PC-9 (cell line): Measurements from ENCODE around the gene MTF2. TPM values are rescaled to one million over a fixed set of nuclear protein-coding genes. Genes with fewer than 3 reads are reported as not detected.

ENCODE experiments used
- BruUV-seq: library from RNA; stranded (reverse); fragments of 400-500 nt; replicated peaks from 2 replicates; lab custom pipeline; 2021; lab: Mats Ljungman, UMichigan
- CTCF ChIA-PET: fragments of 300-600 bp; sonication (Branson Sonifier 250); formaldehyde crosslinking; loops from one replicate; lab custom pipeline; 2022; ENCODE audit warnings: antibody characterized with exemption; lab: Charles Lee
- POLR2A ChIA-PET: fragments of 300-600 bp; sonication (Branson Sonifier 250); formaldehyde crosslinking; loops from one replicate; lab custom pipeline; 2022; ENCODE audit warnings: antibody characterized with exemption; ENCODE audit not compliant: unreplicated experiment; lab: Charles Lee
- DNase-seq, 2 experiments: peaks; one replicate each; pipeline versions ENCODE4 v3.0.0 to v3.0.0-alpha.2; 2015 to 2022; ENCODE audit warnings: mixed read lengths in 1 of 2
- H2AFZ ChIP-seq: fragments of 200-600 bp; sonication (generic); 2 replicates; pipeline ENCODE4 v1.8.1; 2017; ENCODE audit warnings: antibody characterized with exemption
- H3F3A ChIP-seq: fragments of 200-600 bp; sonication (generic); 2 replicates; pipeline ENCODE4 v1.8.1; 2017; ENCODE audit warnings: antibody characterized with exemption, mild to moderate bottlenecking, low read depth; ENCODE audit not compliant: insufficient read depth
- H3K27ac ChIP-seq: fragments of 200-600 bp; sonication (generic); 2 replicates; pipeline ENCODE4 v1.6.1; 2016; ENCODE audit warnings: mixed run types
- H3K27me3 ChIP-seq: fragments of 200-600 bp; sonication (generic); 2 replicates; pipeline ENCODE4 v1.6.1; 2016; ENCODE audit warnings: low read depth, mixed run types; ENCODE audit not compliant: insufficient read depth
- H3K36me3 ChIP-seq: fragments of 200-600 bp; sonication (generic); 2 replicates; pipeline ENCODE4 v1.6.1; 2016; ENCODE audit warnings: low read depth, mixed run types
- H3K4me1 ChIP-seq: fragments of 200-600 bp; sonication (generic); replicated peaks from 2 replicates; pipeline ENCODE4 v1.6.1; 2016; ENCODE audit warnings: mixed run types; ENCODE audit not compliant: insufficient read depth
- H3K4me2 ChIP-seq: fragments of 200-600 bp; sonication (generic); 2 replicates; pipeline ENCODE4 v1.6.1; 2017; ENCODE audit warnings: mixed run types
- H3K4me3 ChIP-seq: fragments of 200-600 bp; sonication (generic); 2 replicates; pipeline ENCODE4 v1.6.1; 2016; ENCODE audit warnings: mixed run types
- H3K79me2 ChIP-seq: fragments of 200-600 bp; sonication (generic); 2 replicates; pipeline ENCODE4 v1.6.1; 2017; ENCODE audit warnings: low read depth, mixed run types
- H3K9me2 ChIP-seq: fragments of 200-600 bp; sonication (generic); 2 replicates; pipeline ENCODE4 v1.8.1; 2017; ENCODE audit warnings: mild to moderate bottlenecking; ENCODE audit not compliant: insufficient read depth
- H3K9me3 ChIP-seq: fragments of 200-600 bp; sonication (generic); 2 replicates; pipeline ENCODE4 v1.8.1; 2016; ENCODE audit warnings: low read depth; ENCODE audit not compliant: insufficient read depth
- H4K20me1 ChIP-seq: fragments of 200-600 bp; sonication (generic); 2 replicates; pipeline ENCODE4 v1.8.1; 2017; ENCODE audit not compliant: insufficient read depth
- EZH2 ChIP-seq: fragments of 200-600 bp; sonication (generic); IDR thresholded peaks from 2 replicates; pipeline ENCODE4 v1.8.0; 2017; ENCODE audit warnings: antibody characterized with exemption, low read depth
- intact Hi-C: fragments of 100-400 bp; cut with micrococcal nuclease; formaldehyde crosslinking; loops from one replicate; pipeline ENCODE4 v1.10.0; 2022; ENCODE audit not compliant: unreplicated experiment
- total RNA-seq: library from RNA; stranded (reverse); gene quantifications from 2 replicates; pipeline ENCODE4 v1.2.3, GENCODE V29; 2021
- TF ChIP-seq, protein P1 (sequence below): fragments of 200-600 bp; sonication (generic); conservative IDR thresholded peaks from 2 replicates; pipeline ENCODE4 v1.6.1; 2017; ENCODE audit warnings: mixed run types, antibody characterized with exemption, mild to moderate bottlenecking, moderate library complexity

MTF2 gene
- total RNA-seq, 1 experiment from 2014 or later = 31.7 TPM

DNA sequence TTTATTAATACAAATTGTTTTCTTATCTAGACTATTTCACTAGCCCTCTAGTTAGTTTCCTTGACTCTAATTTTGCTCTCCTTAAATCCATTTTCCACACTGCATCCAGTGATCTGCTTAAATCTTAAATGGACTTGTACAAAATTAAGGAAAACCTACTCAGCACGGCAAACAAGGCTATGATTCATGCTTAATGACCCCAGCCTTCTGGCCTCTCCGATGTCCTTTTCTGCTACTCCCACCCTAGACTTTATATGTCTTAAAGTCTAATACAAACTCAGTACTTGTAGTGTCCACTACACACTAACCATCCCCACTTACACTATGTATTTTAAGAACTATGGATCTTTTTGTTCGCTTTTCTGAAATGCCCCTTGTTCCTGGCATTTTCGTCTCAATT, 98.9 kb downstream of the MTF2 start:
- Histone ChIP-seq H3K27ac (peak overlapping the region; percentile 98), H3K36me3 (peaks cover 28% of the 10 kb centered on the region), H3K9me2 (no peaks in the 10 kb centered on the region), H3K4me1 (peaks cover 47% of the 10 kb centered on the region), H3K9me3 (no peaks in the 10 kb centered on the region), H4K20me1 (peaks cover 44% of the 10 kb centered on the region), H3K4me2 (peak overlapping the region; percentile 91), H2AFZ (no peak overlapping the region), H3K27me3 (no peaks in the 10 kb centered on the region), H3F3A (peaks cover 27% of the 10 kb centered on the region), H3K4me3 (peak overlapping the region; percentile 86), H3K79me2 (peaks cover 84% of the 10 kb centered on the region)
- TF ChIP-seq, protein P1, sequence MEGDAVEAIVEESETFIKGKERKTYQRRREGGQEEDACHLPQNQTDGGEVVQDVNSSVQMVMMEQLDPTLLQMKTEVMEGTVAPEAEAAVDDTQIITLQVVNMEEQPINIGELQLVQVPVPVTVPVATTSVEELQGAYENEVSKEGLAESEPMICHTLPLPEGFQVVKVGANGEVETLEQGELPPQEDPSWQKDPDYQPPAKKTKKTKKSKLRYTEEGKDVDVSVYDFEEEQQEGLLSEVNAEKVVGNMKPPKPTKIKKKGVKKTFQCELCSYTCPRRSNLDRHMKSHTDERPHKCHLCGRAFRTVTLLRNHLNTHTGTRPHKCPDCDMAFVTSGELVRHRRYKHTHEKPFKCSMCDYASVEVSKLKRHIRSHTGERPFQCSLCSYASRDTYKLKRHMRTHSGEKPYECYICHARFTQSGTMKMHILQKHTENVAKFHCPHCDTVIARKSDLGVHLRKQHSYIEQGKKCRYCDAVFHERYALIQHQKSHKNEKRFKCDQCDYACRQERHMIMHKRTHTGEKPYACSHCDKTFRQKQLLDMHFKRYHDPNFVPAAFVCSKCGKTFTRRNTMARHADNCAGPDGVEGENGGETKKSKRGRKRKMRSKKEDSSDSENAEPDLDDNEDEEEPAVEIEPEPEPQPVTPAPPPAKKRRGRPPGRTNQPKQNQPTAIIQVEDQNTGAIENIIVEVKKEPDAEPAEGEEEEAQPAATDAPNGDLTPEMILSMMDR = no peak
- DNase-seq = peak in 1 of 2 experiments; percentile 52
- ChIA-PET CTCF (interaction anchor here (0.5 kb wide), 1 partner anchor 8 kb away, joined by 3 read pairs; no protein-coding TSS in a partner anchor), POLR2A (interaction anchor here (0.6 kb wide), 2 partner anchors 82 to 837 kb away, joined by 3 to 6 read pairs; no protein-coding TSS in a partner anchor)
- intact Hi-C loops = no loop called here
- BruUV-seq = no TSS peak

DNA sequence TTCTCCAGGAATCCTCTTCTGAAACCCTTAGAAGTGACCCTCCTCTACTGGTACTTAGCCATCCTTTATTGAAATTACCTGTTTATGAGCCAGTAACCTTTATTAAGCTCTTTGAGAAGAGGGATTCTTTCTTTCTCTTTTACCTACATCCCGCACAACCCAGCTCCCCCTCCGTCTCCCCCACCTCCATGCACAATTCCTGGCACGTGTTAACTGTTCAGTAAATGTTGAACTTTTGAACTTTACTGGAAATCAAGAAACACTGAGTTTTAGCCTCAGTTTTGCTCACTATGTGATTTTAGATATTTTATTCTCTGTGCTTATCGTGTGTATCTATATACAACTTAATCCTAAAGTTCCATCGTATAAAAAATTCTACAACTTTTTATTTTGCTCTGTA, 99.3 kb downstream of the MTF2 start:
- no peak for DNase-seq
- ChIA-PET CTCF (interaction anchor here (0.5 kb wide), 1 partner anchor 9 kb away, joined by 3 read pairs; no protein-coding TSS in a partner anchor), POLR2A (no interaction called here)
- Histone ChIP-seq H3F3A (peaks cover 27% of the 10 kb centered on the region), H3K4me2 (peak overlapping the region; percentile 91), H2AFZ (no peak overlapping the region), H3K4me3 (peak overlapping the region; percentile 86), H3K79me2 (peaks cover 84% of the 10 kb centered on the region), H4K20me1 (peaks cover 40% of the 10 kb centered on the region), H3K9me3 (no peaks in the 10 kb centered on the region), H3K27me3 (no peaks in the 10 kb centered on the region), H3K27ac (peak overlapping the region; percentile 98), H3K36me3 (peaks cover 23% of the 10 kb centered on the region), H3K9me2 (no peaks in the 10 kb centered on the region), H3K4me1 (peaks cover 51% of the 10 kb centered on the region)
- BruUV-seq = no TSS peak
- TF ChIP-seq EZH2 = no peak
- TF ChIP-seq, protein P1 = no peak
- intact Hi-C loops = no loop called here

DNA sequence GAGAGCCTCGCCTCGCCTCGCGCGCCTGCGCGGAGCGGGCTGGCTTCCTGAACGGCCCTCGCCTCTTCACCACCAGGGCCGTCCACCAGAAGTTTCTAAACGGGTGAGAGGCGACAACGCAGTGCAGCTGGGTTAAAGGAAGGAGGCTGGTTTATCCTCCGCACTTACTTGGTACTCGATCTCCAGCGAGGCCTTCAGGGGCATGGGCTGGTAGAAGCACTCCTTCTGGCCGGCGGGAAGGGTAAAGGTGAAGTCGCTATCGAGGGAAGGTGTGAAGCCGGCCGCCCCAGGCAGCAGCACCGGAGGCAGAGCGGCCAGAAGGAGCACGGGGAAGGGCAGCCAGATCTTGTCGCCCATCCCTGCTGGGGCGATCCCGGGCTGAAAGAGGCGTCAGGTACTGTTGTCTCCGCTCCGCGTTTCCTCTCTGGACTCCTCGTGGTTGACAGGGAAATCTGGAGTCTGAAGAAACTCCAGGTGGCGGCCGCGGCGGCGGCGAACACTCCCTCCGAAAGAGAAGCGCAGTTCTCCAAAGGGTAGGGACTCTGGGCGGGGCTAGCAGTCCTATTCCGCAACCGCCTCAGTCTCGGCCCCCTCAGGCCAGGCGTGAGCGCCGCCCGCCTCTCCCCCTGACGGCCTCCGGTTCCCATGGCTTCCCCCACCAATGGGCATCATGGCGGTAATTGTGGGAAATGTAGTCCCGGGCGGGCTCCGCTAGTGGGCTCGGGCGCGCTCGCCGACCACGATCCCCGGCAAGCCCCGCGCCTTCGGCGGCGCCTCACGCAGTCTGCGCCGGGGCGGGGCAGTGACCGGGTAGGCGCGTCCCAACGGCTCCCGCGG, 101.0 kb downstream of the MTF2 start, which contains the start of gene TMED5:
TMED5 (minus strand) TSS at position 528 of the 837 bp plus-strand sequence; CDS start at position 357, 171 bp downstream.
- no peak for TF ChIP-seq EZH2
- TF ChIP-seq, protein P1 = peak; percentile 38; the same call in 1 of the 2 replicates
- H4K20me1 ChIP-seq = peaks cover 30% of the 10 kb centered on the region
- peaks cover 77% of the 10 kb centered on the region for H3K79me2 ChIP-seq
- H3K36me3 ChIP-seq = peaks cover 14% of the 10 kb centered on the region
- H3K27ac ChIP-seq = peak within 1 kb of the TSS; percentile 98
- H3K9me3 ChIP-seq = no peaks in the 10 kb centered on the region
- no peaks in the 10 kb centered on the region for H3K27me3 ChIP-seq
- H3K9me2 ChIP-seq = no peaks in the 10 kb centered on the region
- ChIA-PET POLR2A (no interaction called here), CTCF (no interaction called here)
- H3K4me2 ChIP-seq = peak within 1 kb of the TSS; percentile 92
- H2AFZ ChIP-seq = peak within 1 kb of the TSS; percentile 93
- DNase-seq = peak; percentile 97 to 98
- peaks cover 23% of the 10 kb centered on the region for H3F3A ChIP-seq
- TSS peak; percentile 64 for BruUV-seq
- intact Hi-C loops = loop anchor here (1.0 to 2.0 kb wide), 2 partner anchors 101 to 437 kb away; partner anchors contain the start of gene MTF2
- peaks cover 51% of the 10 kb centered on the region for H3K4me1 ChIP-seq
- H3K4me3 ChIP-seq = peak within 1 kb of the TSS; percentile 86
